Measurements from ENCODE around the gene MAN2A2.

MAN2A2 gene

GRCh38 chr15:90947577-90948357, 44.7 kb downstream of the MAN2A2 start:
- DNase-seq = no peak

GRCh38 chr15:90948506-90948905, 45.4 kb downstream of the MAN2A2 start:
- no peak for DNase-seq

- DNase-seq = no peak
Observed at GRCh38 chr15:90949979-90950675, 47.0 kb downstream of the MAN2A2 start.

- DNase-seq = no peak
Observed at GRCh38 chr15:90950676-90951075, 47.6 kb downstream of the MAN2A2 start.

DNA sequence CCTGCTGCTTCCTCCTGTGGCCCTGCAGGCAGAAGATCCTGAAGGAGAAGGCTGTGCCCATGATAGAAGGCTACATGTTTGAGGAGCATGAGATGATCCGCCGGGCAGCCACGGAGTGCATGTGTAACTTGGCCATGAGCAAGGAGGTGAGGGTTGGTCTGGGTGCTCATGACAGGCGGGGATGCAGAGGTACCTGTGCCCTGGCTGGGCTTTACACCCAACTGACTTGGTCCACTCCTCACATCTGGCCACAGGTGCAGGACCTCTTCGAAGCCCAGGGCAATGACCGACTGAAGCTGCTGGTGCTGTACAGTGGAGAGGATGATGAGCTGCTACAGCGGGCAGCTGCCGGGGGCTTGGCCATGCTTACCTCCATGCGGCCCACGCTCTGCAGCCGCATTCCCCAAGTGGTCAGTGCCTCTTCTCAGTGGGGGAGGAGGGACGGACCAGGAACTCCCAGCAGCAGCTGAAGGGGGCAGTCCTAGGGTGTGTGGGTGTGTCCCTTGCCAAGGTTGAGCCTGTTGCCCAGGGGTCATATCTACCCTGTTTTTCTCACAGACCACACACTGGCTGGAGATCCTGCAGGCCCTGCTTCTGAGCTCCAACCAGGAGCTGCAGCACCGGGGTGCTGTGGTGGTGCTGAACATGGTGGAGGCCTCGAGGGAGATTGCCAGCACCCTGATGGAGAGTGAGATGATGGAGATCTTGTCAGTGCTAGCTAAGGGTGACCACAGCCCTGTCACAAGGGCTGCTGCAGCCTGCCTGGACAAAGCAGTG, 50.0 kb downstream of the MAN2A2 start:
- no peak for DNase-seq

DNA sequence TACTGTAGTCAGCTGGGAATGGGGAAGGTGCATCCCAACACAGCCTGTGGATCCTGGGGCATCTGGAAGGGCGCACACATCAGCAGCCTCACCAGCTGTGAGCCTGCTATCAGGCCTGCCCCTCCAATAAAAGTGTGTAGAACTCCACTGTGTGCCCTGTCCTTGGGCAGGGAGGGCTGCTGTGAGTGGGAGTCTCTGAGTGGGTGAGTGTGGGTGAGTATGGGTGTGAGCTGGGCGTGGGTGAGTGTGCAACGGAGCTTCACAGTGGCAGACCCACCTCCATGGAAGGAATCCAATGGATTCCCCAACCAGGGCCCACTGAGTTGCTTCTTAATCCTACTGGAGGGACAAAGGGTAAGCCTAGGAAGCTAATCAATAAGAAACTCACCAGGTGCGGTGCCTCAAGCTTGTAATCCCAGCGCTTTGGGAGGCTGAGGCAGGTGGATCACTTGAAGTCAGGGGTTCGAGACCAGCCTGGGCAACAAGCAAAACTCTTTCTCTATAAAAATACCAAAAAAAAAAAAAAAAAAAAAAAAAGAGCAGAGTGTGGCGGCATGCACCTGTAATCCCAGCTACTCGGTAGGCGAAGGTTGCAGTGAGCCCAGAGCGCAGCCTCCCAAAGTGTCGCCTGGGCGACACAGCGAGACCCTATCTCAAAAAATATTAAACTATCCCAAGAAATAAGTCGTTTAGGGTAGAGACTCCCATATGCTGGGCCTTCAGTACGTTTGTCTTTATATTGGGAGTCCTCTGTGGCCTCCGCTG, 51.0 kb downstream of the MAN2A2 start:
- no peak for DNase-seq

GRCh38 chr15:90954712-90955623, 51.9 kb downstream of the MAN2A2 start, which contains the start of gene RCCD1:
TSS of gene RCCD1 (plus strand) at chr15:90954884. CDS start at chr15:90956735, 1,851 bp downstream.
- DNase-seq = peak; percentile 51

DNA sequence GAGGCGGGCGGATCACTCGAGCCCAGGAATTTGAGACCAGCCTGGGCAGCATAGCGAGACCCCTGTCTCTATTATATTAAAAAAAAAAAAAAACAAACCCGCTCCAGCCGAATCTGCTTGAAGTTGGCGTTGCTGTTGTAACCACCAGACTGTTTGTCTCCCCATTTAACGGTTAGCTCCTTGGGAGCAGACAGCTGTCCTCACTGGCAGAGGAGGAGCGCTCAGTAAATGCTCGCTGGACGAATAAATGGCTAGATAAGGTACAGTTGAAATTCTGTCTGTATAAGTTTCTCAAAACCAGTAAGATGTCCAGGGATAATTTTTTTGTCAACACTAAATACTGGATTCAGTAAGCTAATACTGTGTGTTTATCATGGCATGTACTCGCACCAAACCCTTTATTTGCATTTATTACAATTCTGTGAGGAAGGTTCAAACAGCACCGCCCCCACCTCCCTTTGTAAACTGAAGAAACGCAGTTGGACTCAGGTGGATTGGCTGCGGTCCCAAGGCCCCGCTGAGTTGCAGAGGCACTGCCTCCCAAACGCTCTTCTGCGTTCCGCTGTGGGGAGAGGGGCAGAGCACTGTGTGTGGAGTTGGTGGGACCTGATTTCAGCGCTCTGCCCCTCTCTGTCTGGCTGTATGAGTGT, 52.6 kb downstream of the MAN2A2 start:
- no peak for DNase-seq

DNA sequence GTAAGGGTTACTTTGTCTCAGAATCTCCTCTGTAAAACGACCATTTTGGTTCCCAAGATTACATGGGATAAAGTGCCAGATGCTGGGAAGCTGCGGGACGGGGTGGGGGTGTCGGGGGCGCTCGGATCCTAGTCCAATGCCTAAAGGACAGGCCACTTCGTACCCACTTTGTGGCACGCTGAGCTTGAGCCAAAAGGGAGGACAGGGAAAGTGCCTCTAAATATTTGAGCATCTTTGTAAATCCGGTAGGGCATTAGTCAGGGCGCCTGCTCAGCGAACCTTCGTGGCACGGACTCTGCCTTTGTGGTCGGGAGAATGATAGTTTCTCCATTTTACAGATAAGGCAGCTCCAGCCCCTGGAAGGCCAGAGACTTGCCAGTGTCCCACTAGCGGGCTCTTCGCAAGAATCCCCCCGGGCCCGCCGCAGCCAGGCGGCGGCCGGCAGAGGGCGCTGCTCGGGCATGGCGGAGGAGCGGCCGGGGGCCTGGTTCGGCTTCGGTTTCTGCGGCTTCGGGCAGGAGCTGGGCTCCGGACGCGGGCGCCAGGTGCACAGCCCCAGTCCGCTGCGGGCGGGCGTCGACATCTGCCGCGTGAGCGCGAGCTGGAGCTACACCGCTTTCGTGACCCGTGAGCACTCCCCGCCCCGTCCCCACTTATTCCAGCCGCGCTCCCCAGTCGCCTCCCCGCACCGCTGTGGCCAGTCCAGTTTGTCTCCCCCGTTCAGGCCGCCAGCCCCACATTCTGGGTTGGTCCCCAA, 53.4 kb downstream of the MAN2A2 start:
- DNase-seq = no peak

DNA sequence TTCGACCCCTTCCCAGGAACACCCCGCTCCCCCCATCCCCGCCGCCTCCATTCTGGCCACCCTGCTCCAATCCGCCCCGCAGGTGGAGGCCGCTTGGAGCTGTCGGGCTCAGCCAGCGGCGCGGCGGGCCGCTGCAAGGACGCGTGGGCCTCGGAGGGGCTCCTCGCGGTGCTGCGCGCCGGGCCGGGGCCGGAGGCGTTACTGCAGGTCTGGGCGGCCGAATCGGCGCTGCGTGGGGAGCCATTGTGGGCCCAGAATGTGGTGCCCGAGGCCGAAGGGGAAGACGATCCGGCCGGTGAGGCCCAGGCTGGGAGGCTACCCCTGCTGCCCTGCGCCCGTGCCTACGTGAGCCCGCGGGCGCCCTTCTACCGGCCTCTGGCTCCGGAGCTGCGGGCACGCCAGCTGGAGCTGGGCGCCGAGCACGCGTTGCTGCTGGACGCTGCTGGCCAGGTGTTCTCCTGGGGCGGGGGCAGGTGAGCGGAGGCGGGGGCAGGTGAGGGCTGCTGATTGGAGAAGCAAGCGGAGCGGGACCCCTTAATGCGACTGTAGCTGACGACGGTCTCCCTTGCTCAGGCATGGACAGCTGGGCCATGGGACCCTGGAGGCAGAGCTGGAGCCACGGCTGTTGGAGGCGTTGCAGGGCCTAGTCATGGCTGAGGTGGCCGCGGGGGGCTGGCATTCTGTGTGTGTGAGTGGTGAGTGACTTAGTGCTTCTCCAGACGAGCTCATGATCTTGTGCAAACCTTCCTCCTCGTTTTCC, 54.1 kb downstream of the MAN2A2 start:
- DNase-seq = no peak

DNA sequence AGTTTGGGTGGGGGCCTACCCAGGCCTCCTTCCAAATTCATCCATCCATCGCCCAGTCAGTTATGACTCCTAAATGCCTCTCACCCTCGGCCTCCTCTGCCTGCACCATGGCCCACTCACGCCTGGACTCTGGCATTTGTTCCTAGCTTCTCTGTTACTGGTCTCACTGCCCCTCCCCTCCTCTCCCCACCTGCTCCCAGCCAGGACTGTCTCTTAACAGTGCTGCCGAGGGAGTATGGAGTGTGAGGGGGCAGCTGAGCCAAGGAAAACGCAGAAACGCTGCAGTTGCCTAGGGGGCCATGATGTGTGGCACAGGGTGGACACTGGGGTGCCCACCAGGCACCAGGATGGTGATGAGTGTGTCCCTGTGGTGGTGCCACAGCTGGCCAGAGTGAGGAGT, 54.7 kb downstream of the MAN2A2 start:
- no peak for DNase-seq

- no peak for DNase-seq
Observed at GRCh38 chr15:90959028-90959595, 56.0 kb downstream of the MAN2A2 start.

DNA sequence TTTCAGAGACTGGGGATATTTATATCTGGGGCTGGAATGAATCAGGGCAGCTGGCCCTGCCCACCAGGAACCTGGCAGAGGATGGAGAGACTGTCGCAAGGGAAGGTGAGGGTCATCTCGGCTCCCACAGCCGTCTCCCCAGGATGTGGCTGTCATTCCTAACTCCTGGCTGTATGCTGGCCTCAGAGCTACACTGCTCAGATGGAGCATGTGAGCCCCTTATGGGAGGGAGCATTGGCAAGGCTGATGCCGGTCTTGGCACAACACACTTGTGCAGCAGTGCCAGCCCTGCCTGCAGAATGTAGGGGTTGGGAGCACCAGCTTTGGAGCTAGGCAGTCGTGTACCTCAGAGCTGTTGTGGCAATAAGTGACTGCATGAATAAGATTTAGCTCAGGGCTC, 56.8 kb downstream of the MAN2A2 start:
- no peak for DNase-seq

DNA sequence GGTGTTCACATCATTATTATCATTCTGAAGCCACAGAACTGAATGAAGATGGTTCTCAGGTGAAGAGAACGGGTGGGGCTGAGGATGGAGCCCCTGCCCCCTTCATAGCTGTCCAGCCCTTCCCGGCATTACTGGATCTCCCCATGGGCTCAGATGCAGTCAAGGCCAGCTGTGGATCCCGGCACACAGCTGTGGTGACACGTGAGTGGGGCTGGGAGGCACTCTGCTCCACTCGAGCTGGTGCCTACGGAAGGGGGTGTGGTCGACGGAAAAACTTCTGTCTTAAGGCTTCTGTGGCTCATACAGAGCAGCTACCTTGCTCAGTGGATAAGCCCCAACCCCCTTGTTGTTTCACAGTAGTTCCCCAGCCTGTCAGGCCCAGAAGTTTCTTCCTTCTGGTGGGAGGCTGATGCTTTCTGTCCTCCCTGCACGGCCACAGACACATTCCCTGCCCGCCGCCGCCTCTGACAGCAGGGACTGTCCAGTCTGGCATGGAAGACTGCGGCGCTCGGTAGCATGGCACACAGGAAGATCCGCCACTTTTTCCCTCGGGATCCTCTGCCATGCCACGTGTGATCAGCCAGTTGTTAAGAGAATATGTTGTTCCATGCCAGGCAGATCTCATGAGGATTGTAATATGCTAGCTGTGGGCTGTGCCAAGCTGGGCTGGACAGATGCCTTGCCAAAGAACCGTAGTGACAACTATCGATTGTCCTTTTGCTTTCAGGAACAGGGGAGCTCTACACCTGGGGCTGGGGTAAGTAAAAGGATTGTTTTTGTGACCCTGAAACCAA, 57.4 kb downstream of the MAN2A2 start:
- no peak for DNase-seq

GRCh38 chr15:90962021-90962420, 58.9 kb downstream of the MAN2A2 start:
- no peak for DNase-seq

DNA sequence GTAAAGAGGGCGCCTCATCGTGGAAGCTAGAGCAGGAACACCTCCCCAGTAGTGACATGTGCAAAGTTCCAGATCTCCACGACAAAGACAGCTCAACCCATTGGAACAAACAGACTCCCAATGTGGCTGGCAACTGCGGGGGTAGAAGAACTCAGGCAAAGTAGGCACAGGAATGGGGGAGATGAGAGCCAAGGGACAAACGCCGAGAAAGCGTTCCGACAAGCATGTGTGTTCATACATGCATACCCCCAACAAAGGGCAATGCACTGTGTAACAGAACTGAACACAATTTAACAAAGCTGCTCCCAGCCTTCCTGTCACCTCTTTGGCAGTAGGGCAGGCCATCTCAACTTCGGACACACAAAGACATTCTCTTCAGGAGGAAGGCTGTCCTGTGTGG, 63.2 kb downstream of the MAN2A2 start:
- no peak for DNase-seq

DNA sequence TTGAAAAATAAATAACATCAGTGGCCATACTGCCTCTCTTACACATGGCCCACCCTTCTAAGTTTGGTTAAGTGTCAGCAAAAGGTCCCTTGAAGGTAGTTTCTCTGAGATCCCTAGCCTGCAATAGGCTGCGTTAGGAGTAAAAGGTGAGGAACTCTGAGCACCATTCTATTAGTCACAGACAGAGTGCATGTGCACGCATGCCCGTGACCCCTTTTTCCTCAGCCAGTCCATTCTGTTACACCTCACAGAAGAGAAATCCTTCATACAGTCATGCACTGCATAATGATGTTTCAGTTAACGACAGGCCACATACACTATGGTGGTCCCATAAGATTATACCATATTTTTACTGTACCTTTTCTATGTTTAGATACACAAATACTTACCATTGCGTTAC, 64.1 kb downstream of the MAN2A2 start:
- no peak for DNase-seq

DNA sequence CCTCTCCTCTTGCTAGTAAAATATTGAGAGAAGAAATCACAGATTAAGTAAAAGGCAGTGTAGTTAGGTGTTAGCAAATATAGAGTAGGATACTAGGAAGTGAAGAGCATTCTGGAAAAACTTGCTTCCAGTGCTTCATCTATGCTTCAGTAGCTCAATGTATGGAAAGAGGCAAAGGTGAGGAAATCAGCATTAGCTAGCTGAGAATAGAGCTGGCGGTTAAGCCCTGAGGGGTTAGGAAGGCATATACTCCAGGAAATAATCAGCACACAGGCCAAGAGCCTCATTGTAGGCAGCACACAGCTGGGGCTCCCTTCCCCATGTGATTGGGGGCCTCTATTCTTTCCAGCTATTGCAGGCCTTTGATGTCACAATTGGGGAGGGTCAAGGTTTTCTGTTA, 65.3 kb downstream of the MAN2A2 start:
- no peak for DNase-seq

All from cortex of kidney (tissue), 1 donor.